ENCODE measurements around the gene ADAM12.

DNA sequence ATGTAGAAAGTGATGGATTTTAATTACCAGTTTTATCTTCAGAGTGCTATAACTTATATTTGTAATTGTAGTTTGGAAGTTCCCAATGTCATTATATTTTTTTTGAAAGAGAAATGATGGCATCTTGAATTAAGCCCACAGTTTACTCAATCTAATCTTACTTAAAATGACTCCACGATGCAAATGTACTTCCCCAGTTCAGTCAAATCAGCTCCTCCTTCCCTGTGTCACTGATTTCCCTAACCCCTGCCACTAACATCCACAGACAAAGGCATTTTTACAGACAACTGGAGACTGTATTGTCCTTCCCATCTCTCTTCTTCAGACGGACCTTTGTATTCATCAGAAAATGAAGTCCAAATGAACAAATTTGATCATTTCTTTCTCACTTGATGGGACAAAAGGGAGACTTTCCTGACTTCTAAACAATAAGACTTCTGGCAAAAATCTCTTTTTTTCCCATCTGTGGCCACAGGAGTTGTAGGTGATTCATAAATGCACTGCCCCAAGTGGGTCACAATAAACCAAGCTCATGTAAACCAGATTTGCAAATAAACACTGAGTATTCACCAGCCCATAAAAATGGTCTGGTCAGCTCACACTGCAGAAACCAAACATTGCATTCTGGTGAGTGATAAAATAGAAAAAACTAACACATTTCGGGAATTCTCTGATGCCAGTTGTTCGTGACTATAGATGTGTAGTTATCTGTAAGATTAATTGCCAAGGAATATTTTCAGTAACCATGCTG is 329.0 kb downstream of the ADAM12 start:
- TF ChIP-seq TARDBP (IDR thresholded peaks at IDR 0.05) (no peak), FOXM1 (IDR thresholded peaks at IDR 0.05; ENCODE audit: borderline replicate concordance) (no peak), BHLHE40 (IDR thresholded peaks at IDR 0.05; ENCODE audit: borderline replicate concordance) (no peak), L3MBTL2 (conservative IDR thresholded peaks at IDR 0.05) (no peak), SUZ12 (IDR thresholded peaks at IDR 0.05) (no peak), FOXK2 (IDR thresholded peaks at IDR 0.05) (no peak), SP1 (IDR thresholded peaks at IDR 0.05) (no peak), FOXA1 (IDR thresholded peaks at IDR 0.05) (no peak), HDGF (IDR thresholded peaks at IDR 0.05; ENCODE audit: borderline replicate concordance) (no peak)
